Activated effector memory CD4-positive, alpha-beta T cell treated with Interleukin-2 at 50 U/mL for 16 hours (primary cell): ENCODE data around the gene IGFBP1.
A peak's percentile ranks its signal among the peaks of the same experiment; 100 is the strongest.

Experiments
- DNase-seq: peaks from one replicate; pipeline ENCODE4 v3.0.0-alpha.2; 2020

The IGFBP1 gene

DNA sequence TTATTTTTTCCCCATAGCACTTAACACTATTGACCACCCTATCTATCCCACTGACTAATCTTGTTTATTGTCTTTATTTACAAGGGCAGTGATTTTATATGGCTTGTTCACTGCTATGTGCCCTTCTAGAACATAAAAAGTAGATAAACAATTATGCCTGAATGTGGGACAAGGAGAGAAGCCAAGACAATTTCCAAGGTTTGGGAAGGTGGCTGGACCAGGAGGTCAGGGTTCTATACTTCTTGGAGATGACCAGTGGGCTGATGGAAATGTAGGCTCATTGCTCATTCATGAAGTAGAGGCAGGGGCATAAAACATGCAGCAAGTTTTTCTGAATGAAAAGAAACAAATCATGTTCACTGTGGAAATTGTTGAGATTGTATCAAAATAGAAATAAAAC, 21.3 kb downstream of the IGFBP1 start:
- DNase-seq: no peak

- no peak for DNase-seq
These were observed 22.6 kb downstream of the IGFBP1 start for GRCh38 chr7:45910855-45911254.

- DNase-seq: no peak
These were observed 23.0 kb downstream of the IGFBP1 start for GRCh38 chr7:45911311-45911710.

- no peak for DNase-seq
These were observed 24.7 kb downstream of the IGFBP1 start for GRCh38 chr7:45912972-45913371.

- no peak for DNase-seq
These were observed 26.6 kb downstream of the IGFBP1 start for GRCh38 chr7:45914911-45915310.

DNA sequence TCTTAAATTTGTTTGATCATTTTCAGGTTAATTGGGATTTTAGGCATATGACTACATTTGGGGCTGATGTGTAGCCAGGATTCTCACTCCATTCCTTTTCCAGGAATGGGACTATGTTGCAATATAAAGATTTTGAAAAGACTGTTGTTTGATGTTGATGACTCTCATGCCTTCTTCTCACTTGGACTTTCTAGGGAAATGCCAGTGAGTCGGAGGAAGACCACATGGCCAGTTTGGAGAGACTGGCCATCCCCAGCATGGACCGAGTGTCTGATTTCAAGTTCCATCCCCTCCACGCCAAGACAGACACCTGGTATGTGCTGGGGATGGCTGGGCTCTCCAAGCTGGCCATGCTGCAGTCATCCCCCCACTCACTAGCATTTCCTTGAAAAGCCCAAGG, 27.3 kb downstream of the IGFBP1 start:
- DNase-seq: no peak

GRCh38 chr7:45917064-45917463, 28.8 kb downstream of the IGFBP1 start:
- no peak for DNase-seq

DNA sequence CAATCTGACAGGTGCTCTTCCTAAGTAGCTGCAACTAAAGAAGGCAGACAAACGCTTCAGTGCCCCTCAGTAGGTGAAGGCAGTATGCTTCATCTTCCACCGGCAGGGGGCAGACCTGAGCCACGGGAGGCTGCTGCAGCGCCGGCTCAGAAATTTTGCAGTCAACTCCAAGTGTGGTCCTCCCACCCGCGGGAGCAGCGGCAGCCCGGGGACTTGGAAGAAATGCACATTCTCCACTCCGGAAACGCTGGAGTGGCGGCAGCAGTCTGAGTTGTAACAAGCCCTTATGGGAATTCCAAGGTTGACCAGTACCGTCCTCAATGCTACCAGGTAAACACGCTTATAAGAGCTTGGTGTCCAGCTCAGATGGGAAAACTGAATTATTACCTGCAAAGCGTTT, 29.4 kb downstream of the IGFBP1 start:
- peak; percentile 49 for DNase-seq

GRCh38 chr7:45918556-45918955, 30.3 kb downstream of the IGFBP1 start:
- DNase-seq: no peak

GRCh38 chr7:45919231-45919784, 31.0 kb downstream of the IGFBP1 start:
- no peak for DNase-seq

GRCh38 chr7:45919993-45920459, 31.7 kb downstream of the IGFBP1 start:
- DNase-seq: no peak

- no peak for DNase-seq
These were observed 32.5 kb downstream of the IGFBP1 start, which contains the start of gene IGFBP3 for GRCh38 chr7:45920502-45921380. TSS of gene IGFBP3 (minus strand) at chr7:45921272. CDS start at chr7:45921140, 132 bp downstream.

DNA sequence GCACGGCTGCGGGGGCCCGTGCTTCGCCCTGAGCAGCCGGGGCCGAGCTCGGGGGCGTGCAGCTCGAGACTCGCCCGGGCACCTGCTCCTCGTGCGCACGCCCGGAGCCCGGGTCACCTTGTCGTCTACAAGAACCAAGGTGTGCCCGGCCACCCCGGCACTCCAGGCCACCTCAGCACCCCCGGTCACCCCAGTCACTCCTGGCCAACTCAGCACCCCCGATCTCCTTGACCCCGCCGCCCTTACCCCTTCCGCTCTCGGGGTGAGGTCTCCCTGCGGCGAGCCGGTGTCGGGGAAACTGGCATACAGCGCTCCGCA, 33.1 kb downstream of the IGFBP1 start:
- no peak for DNase-seq

GRCh38 chr7:45921699-45922519, 33.6 kb downstream of the IGFBP1 start:
- no peak for DNase-seq

GRCh38 chr7:45922810-45923209, 34.5 kb downstream of the IGFBP1 start:
- no peak for DNase-seq

DNA sequence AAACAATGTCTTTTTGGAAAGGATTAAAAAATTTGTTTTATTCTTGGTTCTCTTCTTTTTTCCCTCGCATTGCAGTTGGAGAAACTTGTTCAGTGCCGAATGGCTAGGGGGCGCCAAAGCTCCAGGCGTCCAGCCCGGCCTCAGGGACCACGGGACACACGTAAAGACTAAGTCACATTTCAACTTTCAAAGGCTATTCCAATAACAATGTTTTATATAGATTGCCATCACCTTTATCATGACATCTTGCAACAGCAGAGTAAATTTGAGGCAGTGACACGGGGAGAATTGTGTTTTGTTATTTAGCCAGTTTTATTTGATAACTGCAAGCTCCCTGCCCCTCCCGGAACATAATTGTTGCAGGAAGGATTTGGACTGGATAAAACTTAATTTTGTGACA, 35.0 kb downstream of the IGFBP1 start:
- no peak for DNase-seq

DNA sequence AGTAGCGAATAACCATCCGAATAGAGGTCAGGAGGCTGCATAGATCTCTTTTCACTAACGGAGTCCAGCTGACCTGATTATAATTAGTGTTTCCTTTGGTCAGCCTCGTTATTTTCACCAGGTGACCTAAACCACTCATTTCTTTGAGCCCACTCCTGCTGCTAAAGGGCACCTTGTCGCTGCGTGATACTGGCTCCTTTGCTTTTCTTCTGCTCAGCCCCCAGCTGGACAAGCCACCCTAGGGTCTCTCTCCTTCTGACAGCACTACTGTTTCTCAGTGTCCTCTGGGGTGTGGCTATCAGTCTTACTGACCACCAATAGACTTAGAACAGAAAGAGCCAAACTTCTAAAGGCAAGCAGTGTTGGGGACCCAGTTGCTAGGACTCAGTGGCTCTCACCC, 35.5 kb downstream of the IGFBP1 start:
- DNase-seq: no peak

DNA sequence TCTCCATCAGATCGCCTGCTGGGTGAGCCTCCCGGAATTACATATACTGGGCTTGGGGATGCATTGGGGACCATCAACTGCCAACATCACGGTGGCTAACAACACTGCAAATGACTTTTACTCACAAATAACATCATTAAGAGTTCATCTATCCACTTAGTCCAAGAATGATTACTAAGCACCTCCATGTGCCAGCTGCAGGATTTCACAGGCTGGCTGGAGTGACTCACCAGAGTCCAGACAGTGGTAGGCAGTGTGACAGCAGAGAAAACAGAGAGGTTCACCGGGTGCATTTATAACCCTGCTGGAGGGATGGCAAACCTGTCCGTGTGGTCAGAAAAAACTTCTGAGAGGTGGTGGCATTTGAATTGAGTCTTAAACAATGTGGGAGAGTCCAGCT, 36.0 kb downstream of the IGFBP1 start:
- DNase-seq: no peak

GRCh38 chr7:45927721-45928120, 39.4 kb downstream of the IGFBP1 start:
- no peak for DNase-seq

GRCh38 chr7:45930967-45931366, 42.7 kb downstream of the IGFBP1 start:
- no peak for DNase-seq

DNA sequence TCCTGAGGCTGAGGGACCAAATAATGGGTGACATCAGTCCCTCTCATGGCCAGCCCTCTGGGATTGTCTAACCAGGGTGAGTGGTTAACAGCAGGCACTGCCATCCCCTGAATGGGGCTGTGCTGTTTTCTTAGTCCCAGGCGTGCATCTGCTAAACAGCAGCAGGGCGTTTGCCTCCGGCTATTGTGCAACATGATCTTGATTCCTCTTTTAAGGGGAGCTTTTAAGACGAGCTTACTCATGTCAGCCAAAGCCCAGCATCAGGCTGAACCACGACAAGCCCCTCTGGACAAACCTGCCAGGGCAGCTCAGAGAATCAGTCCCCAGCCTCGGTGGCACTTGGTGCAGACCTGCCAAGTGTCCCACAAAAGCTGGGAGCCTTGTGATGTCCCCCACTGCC, 49.0 kb downstream of the IGFBP1 start:
- no peak for DNase-seq

GRCh38 chr7:45937862-45938261, 49.6 kb downstream of the IGFBP1 start:
- DNase-seq: no peak

DNA sequence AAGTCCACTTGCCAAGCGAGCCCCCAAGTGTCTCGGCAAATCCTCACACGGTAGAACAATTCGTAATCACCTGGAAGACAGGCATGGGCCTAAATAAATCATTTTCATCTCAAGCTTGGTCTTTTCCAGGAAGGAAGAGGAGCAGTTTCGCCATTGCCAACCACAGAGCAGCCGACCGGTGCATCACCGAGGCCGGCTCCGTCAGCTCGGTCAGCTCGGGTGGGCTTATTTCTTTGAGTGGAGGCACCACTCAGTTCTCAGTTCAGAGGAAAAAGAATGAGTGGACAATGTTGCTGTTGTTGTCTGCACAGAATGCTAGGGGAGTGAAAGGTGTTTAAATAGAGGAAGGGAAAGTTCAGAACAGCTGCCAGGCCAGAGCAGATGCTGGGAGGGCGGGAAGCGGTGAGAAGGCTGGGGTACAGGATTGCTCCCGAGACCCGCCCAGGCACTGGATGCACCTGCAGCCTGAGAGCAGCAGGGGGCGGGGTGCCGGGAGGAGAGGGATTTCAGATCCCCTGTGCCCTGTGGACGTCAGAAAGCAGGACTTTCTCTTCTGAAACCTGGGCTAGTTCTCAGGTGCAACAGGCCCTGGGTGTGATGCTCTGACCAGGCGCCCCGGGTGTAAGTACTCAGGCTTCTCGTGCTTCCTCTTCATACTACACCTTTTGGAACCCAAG, 50.5 kb downstream of the IGFBP1 start:
- no peak for DNase-seq
